ENCODE data around the gene GRWD1.

Gene GRWD1

DNA sequence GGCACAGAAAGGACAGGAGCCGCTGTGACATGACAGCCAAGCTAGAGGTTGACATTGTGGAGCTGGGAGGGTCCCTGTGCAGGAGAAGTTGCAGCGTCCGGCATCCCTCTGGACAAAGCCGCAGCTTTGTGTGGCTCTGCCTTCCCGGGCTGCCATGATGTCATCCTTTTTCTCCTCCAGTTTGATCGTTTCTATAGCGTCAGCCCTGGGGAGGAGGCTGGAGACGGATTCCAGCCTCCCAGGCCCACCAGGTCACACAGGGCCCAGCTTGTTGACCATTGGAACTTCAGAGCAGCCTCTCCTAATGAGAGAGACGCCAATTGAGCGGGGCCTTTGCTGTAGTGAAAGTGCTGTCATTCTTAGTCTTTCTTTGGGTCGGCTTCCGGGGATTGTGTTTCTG is 5.8 kb downstream of the GRWD1 start:
- TF ChIP-seq, protein P1, sequence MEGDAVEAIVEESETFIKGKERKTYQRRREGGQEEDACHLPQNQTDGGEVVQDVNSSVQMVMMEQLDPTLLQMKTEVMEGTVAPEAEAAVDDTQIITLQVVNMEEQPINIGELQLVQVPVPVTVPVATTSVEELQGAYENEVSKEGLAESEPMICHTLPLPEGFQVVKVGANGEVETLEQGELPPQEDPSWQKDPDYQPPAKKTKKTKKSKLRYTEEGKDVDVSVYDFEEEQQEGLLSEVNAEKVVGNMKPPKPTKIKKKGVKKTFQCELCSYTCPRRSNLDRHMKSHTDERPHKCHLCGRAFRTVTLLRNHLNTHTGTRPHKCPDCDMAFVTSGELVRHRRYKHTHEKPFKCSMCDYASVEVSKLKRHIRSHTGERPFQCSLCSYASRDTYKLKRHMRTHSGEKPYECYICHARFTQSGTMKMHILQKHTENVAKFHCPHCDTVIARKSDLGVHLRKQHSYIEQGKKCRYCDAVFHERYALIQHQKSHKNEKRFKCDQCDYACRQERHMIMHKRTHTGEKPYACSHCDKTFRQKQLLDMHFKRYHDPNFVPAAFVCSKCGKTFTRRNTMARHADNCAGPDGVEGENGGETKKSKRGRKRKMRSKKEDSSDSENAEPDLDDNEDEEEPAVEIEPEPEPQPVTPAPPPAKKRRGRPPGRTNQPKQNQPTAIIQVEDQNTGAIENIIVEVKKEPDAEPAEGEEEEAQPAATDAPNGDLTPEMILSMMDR (IDR thresholded peaks at IDR 0.05; ENCODE audit: low read depth, low read length) = no peak
- Histone ChIP-seq H3K4me1 (no peaks in the 10 kb centered on the region), H3K27me3 (no peaks in the 10 kb centered on the region), H3K36me3 (peaks cover 76% of the 10 kb centered on the region), H3K9me3 (no peaks in the 10 kb centered on the region), H3K4me3 (ENCODE audit: low read depth, low read length) (no peak overlapping the region)
- no peak for DNase-seq

DNA sequence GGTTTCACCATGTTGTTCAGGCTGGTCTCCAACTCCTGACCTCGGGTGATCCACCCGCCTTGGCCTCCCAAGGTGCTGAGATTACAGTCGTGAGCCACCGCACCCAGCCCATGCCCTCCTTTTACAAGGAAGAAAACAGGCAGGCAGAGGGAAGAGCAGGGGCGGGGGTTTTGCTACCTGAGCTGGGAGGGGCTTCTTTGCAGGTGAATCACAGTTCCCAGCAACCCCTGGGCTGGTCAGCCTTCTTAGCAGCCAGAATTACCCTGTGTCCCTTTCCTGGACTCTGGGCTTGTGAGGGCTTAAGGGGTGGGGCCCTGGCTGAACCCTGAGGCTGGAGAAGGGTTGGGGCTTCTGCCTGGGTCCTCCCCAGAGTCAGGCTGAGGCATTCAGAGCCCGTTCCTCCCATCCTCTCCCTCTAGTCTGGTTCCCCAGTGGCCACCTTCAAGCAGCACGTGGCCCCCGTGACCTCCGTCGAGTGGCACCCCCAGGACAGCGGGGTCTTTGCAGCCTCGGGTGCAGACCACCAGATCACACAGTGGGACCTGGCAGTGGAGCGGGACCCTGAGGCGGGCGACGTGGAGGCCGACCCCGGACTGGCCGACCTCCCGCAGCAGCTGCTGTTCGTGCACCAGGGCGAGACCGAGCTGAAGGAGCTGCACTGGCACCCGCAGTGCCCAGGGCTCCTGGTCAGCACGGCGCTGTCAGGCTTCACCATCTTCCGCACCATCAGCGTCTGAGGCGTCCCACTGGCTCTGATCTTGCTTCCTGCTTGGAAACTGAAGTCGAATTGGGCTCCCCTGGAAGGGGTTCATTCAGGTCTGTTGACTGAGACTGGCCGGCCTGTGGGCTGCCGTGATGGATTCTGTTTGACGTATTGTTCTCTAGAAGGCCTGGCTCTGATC is 6.8 kb downstream of the GRWD1 start:
- no peak for DNase-seq
- Histone ChIP-seq H3K27me3 (no peaks in the 10 kb centered on the region), H3K36me3 (peaks cover 76% of the 10 kb centered on the region), H3K4me1 (no peaks in the 10 kb centered on the region), H3K4me3 (ENCODE audit: low read depth, low read length) (no peak overlapping the region), H3K9me3 (no peaks in the 10 kb centered on the region)
- TF ChIP-seq, protein P1 (IDR thresholded peaks at IDR 0.05; ENCODE audit: low read depth, low read length) = no peak

DNA sequence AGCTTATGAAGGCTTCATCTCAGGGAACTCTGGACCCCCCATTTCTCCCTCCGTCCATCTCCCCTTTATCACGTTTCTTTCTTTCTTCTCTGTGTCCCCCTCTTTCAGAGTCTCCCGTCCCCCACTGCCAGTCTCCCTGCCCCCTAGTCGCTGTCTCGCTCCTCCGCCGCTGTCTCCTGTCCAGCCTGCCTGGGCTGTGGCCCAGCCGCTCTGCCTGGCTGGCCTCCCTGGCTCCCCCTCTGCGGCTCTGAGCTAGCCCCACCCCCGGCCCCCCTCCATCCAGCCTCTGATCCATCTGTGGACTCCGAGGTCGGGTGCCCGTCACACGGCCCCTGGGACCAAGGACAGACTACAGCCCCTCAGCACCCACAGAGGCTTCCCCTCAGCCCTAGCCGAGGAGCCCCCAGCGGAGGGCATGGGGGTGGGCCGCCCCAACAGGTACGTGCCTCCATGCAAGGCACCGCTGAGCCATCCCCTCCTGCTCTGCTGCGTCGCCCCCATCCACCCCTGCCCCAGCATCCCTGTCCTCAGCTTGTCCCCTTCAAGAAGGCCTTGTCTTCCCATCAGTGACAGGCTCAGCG is 8.5 kb downstream of the GRWD1 start:
- Histone ChIP-seq H3K36me3 (peaks cover 60% of the 10 kb centered on the region), H3K27me3 (no peaks in the 10 kb centered on the region), H3K4me1 (no peaks in the 10 kb centered on the region), H3K9me3 (no peaks in the 10 kb centered on the region), H3K4me3 (ENCODE audit: low read depth, low read length) (no peak overlapping the region)
- DNase-seq = no peak
- TF ChIP-seq, protein P1 (IDR thresholded peaks at IDR 0.05; ENCODE audit: low read depth, low read length) = no peak

DNA sequence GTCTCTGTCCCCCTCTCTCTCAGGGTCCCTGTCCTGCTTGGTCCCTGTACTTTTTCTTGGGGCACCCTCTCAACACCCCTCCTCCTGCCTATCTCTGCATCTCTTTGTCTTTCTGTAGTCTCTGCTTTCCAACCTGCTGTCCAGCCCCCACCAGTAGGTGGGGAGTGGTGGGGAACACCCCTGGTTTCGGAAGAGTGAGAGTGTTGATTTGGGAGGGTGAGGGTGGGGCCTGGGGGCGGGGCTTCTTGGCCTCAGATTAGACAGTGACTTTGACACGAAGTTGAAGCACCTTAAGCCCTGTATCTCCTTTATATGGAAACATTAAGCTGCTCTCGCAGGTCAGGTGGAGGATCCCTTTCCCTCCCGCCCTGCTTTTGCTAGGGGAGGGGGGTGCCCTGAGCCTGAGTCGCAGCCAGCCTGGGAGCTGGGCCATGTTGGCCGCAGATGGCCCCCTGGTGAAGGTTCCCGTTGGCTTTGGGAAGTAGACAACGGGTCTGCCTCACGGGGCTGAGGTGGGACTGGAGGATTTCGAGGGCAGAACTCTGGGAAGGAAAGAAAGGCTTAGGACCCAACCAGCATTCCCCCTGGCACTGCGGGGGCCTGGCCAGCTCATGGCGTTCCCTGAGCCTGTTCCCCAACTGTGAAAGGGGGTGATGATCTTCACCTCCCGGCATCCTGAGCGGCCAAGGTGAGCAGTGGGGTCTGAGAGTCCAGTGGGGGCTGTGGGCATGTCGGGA is 9.6 kb downstream of the GRWD1 start, which contains the start of gene KCNJ14:
Gene KCNJ14 (plus strand): TSS at position 404 of the 737 bp plus-strand sequence. CDS start 6,151 bp downstream, outside the sequence.
- DNase-seq = no peak
- H3K36me3 ChIP-seq = peaks cover 51% of the 10 kb centered on the region
- no peak within 1 kb of the TSS for H3K4me3 ChIP-seq (ENCODE audit: low read depth, low read length)

DNA sequence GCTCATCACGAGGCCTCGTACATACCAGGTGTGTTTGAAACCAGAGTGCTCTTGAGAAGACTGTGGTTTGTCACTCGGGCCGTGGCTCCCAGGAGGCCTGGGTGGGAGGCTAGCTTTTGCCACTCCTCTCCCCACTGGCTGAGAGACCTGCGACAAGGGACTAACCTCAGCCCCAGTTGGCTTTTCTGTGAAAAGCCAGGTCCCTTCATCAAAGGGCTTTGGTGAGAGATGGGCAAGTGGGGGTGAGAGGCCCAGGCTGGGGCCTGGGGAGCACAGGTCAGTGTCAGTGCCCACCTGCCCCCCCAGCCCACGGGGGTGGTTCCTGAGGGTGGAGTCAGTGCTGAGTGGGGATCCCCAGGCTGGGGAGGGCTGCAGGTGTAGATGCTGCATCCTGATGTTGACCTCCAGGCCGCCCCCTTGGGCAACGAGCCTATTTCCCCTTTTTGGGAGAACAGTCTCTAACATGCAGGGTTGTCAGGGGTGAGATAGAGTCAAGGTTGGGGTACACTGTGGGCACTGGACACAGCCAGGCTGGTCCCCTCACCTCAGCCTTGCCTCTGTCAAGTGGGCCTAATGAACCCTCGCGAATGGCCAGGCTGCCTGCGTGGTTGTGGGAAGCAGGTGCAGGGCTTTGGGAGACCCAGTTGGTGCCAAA is 10.3 kb downstream of the GRWD1 start:
- peaks cover 47% of the 10 kb centered on the region for H3K36me3 ChIP-seq
- no peaks in the 10 kb centered on the region for H3K27me3 ChIP-seq
- H3K4me3 ChIP-seq (ENCODE audit: low read depth, low read length) = no peak overlapping the region
- TF ChIP-seq, protein P1 (IDR thresholded peaks at IDR 0.05; ENCODE audit: low read depth, low read length) = no peak
- DNase-seq = no peak
- no peaks in the 10 kb centered on the region for H3K4me1 ChIP-seq
- H3K9me3 ChIP-seq = no peaks in the 10 kb centered on the region

More for the DNA sequence above, 9.6 kb downstream of the GRWD1 start, which contains the start of gene KCNJ14:
- no peaks in the 10 kb centered on the region for H3K4me1 ChIP-seq
- no peaks in the 10 kb centered on the region for H3K27me3 ChIP-seq
- no peaks in the 10 kb centered on the region for H3K9me3 ChIP-seq
- TF ChIP-seq, protein P1 (IDR thresholded peaks at IDR 0.05; ENCODE audit: low read depth, low read length) = no peak

Data from BE2C (cell line).